ENCODE results near the gene SCYGR2. TPM values are rescaled to one million over a fixed set of nuclear protein-coding genes. Genes with fewer than 3 reads are reported as not detected.
"Not testable (repeated sequence)": the region's sequence is repeated elsewhere in the genome, so short reads cannot be mapped to it uniquely, and the experiment has no call there.

The SCYGR2 gene, protein sequence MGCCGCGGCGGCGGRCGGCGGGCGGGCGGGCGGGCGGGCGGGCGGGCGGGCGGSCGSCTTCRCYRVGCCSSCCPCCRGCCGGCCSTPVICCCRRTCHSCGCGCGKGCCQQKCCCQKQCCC
- polyA plus RNA-seq: not detected

DNA sequence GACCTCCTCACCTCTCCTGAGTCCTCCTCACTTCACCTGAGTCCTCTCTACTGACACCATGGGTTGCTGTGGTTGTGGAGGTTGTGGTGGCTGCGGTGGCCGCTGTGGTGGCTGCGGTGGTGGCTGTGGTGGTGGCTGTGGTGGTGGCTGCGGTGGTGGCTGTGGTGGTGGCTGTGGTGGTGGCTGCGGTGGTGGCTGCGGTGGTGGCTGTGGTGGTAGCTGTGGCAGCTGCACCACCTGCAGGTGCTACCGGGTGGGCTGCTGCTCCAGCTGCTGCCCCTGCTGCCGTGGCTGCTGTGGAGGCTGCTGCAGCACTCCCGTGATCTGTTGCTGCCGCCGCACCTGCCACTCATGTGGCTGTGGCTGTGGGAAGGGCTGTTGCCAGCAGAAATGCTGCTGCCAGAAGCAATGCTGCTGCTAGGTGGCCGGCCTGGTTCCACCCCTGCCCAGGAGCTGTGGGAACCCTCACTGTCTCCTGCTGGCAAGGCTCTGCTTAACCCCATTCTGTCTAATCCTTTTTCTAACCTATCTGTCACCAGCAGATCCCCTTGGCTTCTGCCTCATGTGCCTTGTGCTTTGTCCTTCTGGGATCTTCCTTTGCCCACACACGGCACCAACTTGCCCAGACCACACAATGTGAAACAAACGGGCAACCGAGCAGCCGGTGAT is at the start of gene SCYGR2:
TSS of gene SCYGR2 (plus strand) at position 59 of the 669 bp plus-strand sequence. CDS start at position 59, 0 bp downstream.
- WGBS, 2 donors: 64 to 83% methylated on average over 13 to 16 of the region's 16 CpGs
- H3K36me3 ChIP-seq (ENCODE audit: control insufficient read depth in 2 of 2, insufficient read depth in 2 of 2, low read length in 1 of 2); H3K9me3 ChIP-seq (ENCODE audit: control insufficient read depth in 2 of 2, insufficient read depth in 1 of 2, low read depth in 1 of 2, low read length in 1 of 2); H3K27ac ChIP-seq (ENCODE audit: low read depth in 2 of 2, low read length in 1 of 2); H3K27me3 ChIP-seq (ENCODE audit: control insufficient read depth in 1 of 2, insufficient read depth in 2 of 2, low read length in 2 of 2); H3K4me3 ChIP-seq (ENCODE audit: low read depth in 1 of 2, low read length in 2 of 2); H3K4me1 ChIP-seq (ENCODE audit: control insufficient read depth in 2 of 2, insufficient read depth in 2 of 2, low read length in 1 of 2): not testable (repeated sequence)

DNA sequence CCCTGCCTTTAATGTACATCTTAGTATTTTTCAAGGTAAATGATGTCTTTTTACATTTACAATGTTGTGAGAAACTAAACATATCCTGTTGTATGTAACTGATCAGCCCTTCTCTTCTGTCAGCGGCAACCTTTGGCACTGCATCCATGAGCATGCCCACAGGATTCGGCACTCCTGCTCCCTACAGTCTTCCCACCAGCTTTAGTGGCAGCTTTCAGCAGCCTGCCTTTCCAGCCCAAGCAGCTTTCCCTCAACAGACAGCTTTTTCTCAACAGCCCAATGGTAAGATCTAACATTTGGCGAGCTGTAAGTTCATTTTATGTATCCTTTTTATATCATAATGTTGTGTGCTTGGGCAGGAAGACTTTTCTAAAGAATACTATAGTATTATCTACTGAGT is 46.9 kb upstream of the SCYGR2 start:
- no peak overlapping the region for H3K4me3 ChIP-seq (ENCODE audit: low read depth in 1 of 2, low read length in 2 of 2)
- H3K27ac ChIP-seq (ENCODE audit: low read depth in 2 of 2, low read length in 1 of 2): no peak overlapping the region
- peaks cover 0 to 2% of the 10 kb centered on the region in 2 donors for H3K36me3 ChIP-seq (ENCODE audit: control insufficient read depth in 2 of 2, insufficient read depth in 2 of 2, low read length in 1 of 2)
- 95 to 98% methylated on average over 3 of the region's 3 CpGs for WGBS, 2 donors
- no peaks in the 10 kb centered on the region for H3K9me3 ChIP-seq (ENCODE audit: control insufficient read depth in 2 of 2, insufficient read depth in 1 of 2, low read depth in 1 of 2, low read length in 1 of 2)
- H3K27me3 ChIP-seq (ENCODE audit: control insufficient read depth in 1 of 2, insufficient read depth in 2 of 2, low read length in 2 of 2): no peaks in the 10 kb centered on the region
- no peaks in the 10 kb centered on the region for H3K4me1 ChIP-seq (ENCODE audit: control insufficient read depth in 2 of 2, insufficient read depth in 2 of 2, low read length in 1 of 2)

DNA sequence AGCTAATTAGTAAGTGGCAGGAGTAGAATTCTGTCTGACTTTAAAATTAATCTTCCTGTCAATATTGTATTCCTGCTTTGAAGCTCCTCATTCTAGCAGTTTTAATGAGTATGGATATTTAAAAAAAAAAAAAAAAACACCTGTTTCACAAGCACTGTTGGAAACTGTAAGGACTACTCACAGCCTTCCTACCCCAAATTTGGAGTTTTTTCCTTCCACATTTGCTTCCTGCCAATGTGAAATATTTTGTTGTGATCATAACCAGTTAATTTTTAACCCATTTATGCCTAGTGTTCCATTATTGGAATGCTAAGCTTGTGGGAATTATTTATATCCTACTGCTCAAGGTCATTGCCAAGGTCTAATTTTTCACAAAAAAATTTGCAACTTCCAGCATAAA is 36.1 kb upstream of the SCYGR2 start:
- Histone ChIP-seq H3K4me1 (ENCODE audit: control insufficient read depth in 2 of 2, insufficient read depth in 2 of 2, low read length in 1 of 2) (no peaks in the 10 kb centered on the region), H3K27me3 (ENCODE audit: control insufficient read depth in 1 of 2, insufficient read depth in 2 of 2, low read length in 2 of 2) (no peaks in the 10 kb centered on the region), H3K27ac (ENCODE audit: low read depth in 2 of 2, low read length in 1 of 2) (no peak overlapping the region), H3K36me3 (ENCODE audit: control insufficient read depth in 2 of 2, insufficient read depth in 2 of 2, low read length in 1 of 2) (no peaks in the 10 kb centered on the region), H3K4me3 (ENCODE audit: low read depth in 1 of 2, low read length in 2 of 2) (no peak overlapping the region), H3K9me3 (ENCODE audit: control insufficient read depth in 2 of 2, insufficient read depth in 1 of 2, low read depth in 1 of 2, low read length in 1 of 2) (no peaks in the 10 kb centered on the region)

DNA sequence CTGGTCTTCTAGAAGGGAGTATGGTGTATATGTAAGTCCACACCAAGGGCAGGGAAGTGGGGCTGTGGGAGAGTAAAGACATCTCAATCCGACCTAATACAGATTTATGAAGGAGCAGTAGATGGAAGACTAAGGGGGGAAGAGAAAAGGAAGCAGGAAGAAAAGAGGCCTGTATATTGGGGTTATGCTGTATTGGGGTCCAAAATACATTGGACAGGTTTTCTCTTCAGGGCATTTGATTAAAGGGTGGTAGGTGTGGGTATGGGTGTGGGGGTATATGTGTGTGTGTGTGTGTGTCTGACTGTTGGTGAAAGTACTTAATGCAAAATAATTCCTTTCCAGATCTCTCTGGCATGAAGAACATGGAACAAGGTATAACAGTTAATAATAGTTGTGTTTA is 33.6 kb upstream of the SCYGR2 start:
- H3K27me3 ChIP-seq (ENCODE audit: control insufficient read depth in 1 of 2, insufficient read depth in 2 of 2, low read length in 2 of 2): no peaks in the 10 kb centered on the region
- whole genome bisulfite sequencing, 2 donors: 85 to 98% methylated on average over 1 of the region's 1 CpG
- H3K4me3 ChIP-seq (ENCODE audit: low read depth in 1 of 2, low read length in 2 of 2): no peak overlapping the region
- H3K9me3 ChIP-seq (ENCODE audit: control insufficient read depth in 2 of 2, insufficient read depth in 1 of 2, low read depth in 1 of 2, low read length in 1 of 2): no peaks in the 10 kb centered on the region
- H3K36me3 ChIP-seq (ENCODE audit: control insufficient read depth in 2 of 2, insufficient read depth in 2 of 2, low read length in 1 of 2): no peaks in the 10 kb centered on the region
- H3K4me1 ChIP-seq (ENCODE audit: control insufficient read depth in 2 of 2, insufficient read depth in 2 of 2, low read length in 1 of 2): no peaks in the 10 kb centered on the region
- no peak overlapping the region for H3K27ac ChIP-seq (ENCODE audit: low read depth in 2 of 2, low read length in 1 of 2)

DNA sequence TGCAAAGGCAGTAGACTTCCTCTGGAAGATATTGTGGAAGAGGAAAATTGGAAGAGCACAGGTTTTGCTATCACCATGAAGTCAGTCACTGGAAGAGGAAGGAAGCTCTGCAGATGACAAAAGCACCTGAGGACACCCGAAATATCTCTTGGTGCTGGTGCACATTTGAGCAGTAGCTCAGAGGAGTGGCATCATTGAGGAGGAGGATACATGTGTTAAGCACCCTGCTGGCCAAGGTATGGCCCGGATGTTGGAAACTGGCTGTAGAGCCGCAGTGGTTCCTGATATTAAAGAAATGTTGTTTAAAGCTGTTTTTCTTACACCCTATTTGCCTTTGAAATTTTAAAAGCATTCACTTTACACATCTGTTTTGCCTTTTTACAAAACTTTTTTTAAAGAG is 32.7 kb upstream of the SCYGR2 start:
- H3K4me3 ChIP-seq (ENCODE audit: low read depth in 1 of 2, low read length in 2 of 2): no peak overlapping the region
- WGBS, 2 donors: 69 to 80% methylated on average over 3 of the region's 3 CpGs
- H3K27ac ChIP-seq (ENCODE audit: low read depth in 2 of 2, low read length in 1 of 2): no peak overlapping the region
- no peaks in the 10 kb centered on the region for H3K4me1 ChIP-seq (ENCODE audit: control insufficient read depth in 2 of 2, insufficient read depth in 2 of 2, low read length in 1 of 2)
- H3K27me3 ChIP-seq (ENCODE audit: control insufficient read depth in 1 of 2, insufficient read depth in 2 of 2, low read length in 2 of 2): no peaks in the 10 kb centered on the region
- no peaks in the 10 kb centered on the region for H3K36me3 ChIP-seq (ENCODE audit: control insufficient read depth in 2 of 2, insufficient read depth in 2 of 2, low read length in 1 of 2)
- no peaks in the 10 kb centered on the region for H3K9me3 ChIP-seq (ENCODE audit: control insufficient read depth in 2 of 2, insufficient read depth in 1 of 2, low read depth in 1 of 2, low read length in 1 of 2)

DNA sequence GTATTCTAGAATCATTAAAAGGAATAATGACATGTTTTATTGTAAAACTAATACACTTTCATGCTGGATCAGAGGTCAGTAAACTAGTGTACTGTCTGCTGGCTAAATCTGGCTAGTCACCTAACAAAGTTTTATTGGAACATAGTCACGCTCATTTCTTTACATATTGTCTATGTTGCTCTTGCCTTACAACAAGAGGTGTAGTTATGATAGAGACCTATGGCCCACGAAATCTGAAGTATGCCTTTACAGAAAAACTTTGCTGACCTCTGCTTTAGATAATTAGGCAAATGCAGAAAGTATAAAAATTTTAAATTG is 29.9 kb upstream of the SCYGR2 start:
- Histone ChIP-seq H3K4me3 (ENCODE audit: low read depth in 1 of 2, low read length in 2 of 2) (no peak overlapping the region), H3K36me3 (ENCODE audit: control insufficient read depth in 2 of 2, insufficient read depth in 2 of 2, low read length in 1 of 2) (no peaks in the 10 kb centered on the region), H3K4me1 (ENCODE audit: control insufficient read depth in 2 of 2, insufficient read depth in 2 of 2, low read length in 1 of 2) (no peaks in the 10 kb centered on the region), H3K27me3 (ENCODE audit: control insufficient read depth in 1 of 2, insufficient read depth in 2 of 2, low read length in 2 of 2) (no peaks in the 10 kb centered on the region), H3K9me3 (ENCODE audit: control insufficient read depth in 2 of 2, insufficient read depth in 1 of 2, low read depth in 1 of 2, low read length in 1 of 2) (no peaks in the 10 kb centered on the region), H3K27ac (ENCODE audit: low read depth in 2 of 2, low read length in 1 of 2) (no peak overlapping the region)
- WGBS, 2 donors: 89 to 94% methylated on average over 2 of the region's 2 CpGs

DNA sequence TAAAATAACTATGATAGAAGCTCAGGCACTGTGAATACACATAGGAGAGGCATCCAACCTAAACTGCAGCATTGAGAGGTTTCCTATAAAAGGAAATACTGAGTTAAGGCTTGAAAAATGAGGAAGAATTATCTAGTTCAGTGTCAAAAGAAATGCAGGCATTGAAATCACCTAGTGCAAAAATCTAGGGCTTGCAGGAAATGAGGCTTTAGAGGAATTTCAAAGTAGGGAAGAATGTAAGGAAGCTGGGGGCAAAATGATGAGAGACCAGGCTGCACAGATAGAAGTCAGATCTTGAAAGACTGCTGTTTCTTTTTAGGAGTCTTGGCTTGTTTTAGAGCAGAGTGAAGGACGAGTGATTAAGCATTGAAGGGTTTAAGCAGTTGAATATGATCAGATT is 28.1 kb upstream of the SCYGR2 start:
- no peaks in the 10 kb centered on the region for H3K9me3 ChIP-seq (ENCODE audit: control insufficient read depth in 2 of 2, insufficient read depth in 1 of 2, low read depth in 1 of 2, low read length in 1 of 2)
- no peaks in the 10 kb centered on the region for H3K36me3 ChIP-seq (ENCODE audit: control insufficient read depth in 2 of 2, insufficient read depth in 2 of 2, low read length in 1 of 2)
- no peak overlapping the region for H3K27ac ChIP-seq (ENCODE audit: low read depth in 2 of 2, low read length in 1 of 2)
- no peak overlapping the region for H3K4me3 ChIP-seq (ENCODE audit: low read depth in 1 of 2, low read length in 2 of 2)
- WGBS, 2 donors: 34 to 49% methylated on average over 1 of the region's 1 CpG
- no peaks in the 10 kb centered on the region for H3K4me1 ChIP-seq (ENCODE audit: control insufficient read depth in 2 of 2, insufficient read depth in 2 of 2, low read length in 1 of 2)
- no peaks in the 10 kb centered on the region for H3K27me3 ChIP-seq (ENCODE audit: control insufficient read depth in 1 of 2, insufficient read depth in 2 of 2, low read length in 2 of 2)

DNA sequence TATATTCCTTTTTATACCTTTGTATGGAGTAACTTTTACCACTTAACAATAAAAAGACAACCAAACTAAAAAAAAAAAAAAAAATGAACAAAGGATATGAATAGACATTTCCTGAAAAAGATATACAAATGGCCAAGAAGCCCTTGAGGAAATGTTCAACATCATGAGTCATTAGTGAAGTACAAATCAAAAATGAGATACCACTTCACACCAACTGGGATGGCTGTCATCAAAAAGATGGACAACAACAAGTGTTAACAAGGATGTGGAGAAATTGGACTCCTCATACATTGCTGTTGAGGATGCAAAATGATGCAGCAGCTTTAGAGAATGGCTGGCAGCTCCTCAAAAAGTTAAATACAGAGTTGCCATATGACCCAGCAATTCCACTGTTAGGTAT is 22.6 kb upstream of the SCYGR2 start:
- Histone ChIP-seq H3K27me3 (ENCODE audit: control insufficient read depth in 1 of 2, insufficient read depth in 2 of 2, low read length in 2 of 2) (no peaks in the 10 kb centered on the region), H3K4me3 (ENCODE audit: low read depth in 1 of 2, low read length in 2 of 2) (no peak overlapping the region), H3K9me3 (ENCODE audit: control insufficient read depth in 2 of 2, insufficient read depth in 1 of 2, low read depth in 1 of 2, low read length in 1 of 2) (no peaks in the 10 kb centered on the region), H3K27ac (ENCODE audit: low read depth in 2 of 2, low read length in 1 of 2) (no peak overlapping the region), H3K36me3 (ENCODE audit: control insufficient read depth in 2 of 2, insufficient read depth in 2 of 2, low read length in 1 of 2) (no peaks in the 10 kb centered on the region), H3K4me1 (ENCODE audit: control insufficient read depth in 2 of 2, insufficient read depth in 2 of 2, low read length in 1 of 2) (no peaks in the 10 kb centered on the region)

DNA sequence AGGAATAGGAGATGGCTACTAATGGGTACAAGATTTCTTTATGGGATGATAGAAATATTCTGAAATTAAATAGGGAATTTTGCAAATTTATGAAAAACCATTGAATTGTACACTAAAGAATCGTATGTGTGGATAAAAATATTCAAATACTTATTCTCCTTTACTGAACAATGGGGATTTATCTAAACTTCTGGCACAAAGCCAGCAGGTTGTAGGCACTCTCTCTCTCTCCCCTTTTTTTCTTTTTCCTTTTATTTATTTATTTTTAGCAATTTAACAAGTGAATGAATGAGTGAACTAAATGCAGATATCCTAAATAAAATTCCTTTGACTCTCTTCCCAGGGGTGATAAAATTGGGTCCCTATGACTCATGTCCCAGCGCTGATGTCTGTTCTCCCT is 21.9 kb upstream of the SCYGR2 start:
- Histone ChIP-seq H3K27me3 (ENCODE audit: control insufficient read depth in 1 of 2, insufficient read depth in 2 of 2, low read length in 2 of 2) (no peaks in the 10 kb centered on the region), H3K27ac (ENCODE audit: low read depth in 2 of 2, low read length in 1 of 2) (no peak overlapping the region), H3K4me1 (ENCODE audit: control insufficient read depth in 2 of 2, insufficient read depth in 2 of 2, low read length in 1 of 2) (no peaks in the 10 kb centered on the region), H3K9me3 (ENCODE audit: control insufficient read depth in 2 of 2, insufficient read depth in 1 of 2, low read depth in 1 of 2, low read length in 1 of 2) (no peaks in the 10 kb centered on the region), H3K4me3 (ENCODE audit: low read depth in 1 of 2, low read length in 2 of 2) (no peak overlapping the region), H3K36me3 (ENCODE audit: control insufficient read depth in 2 of 2, insufficient read depth in 2 of 2, low read length in 1 of 2) (no peaks in the 10 kb centered on the region)
- WGBS, 2 donors: 63 to 66% methylated on average over 2 of the region's 2 CpGs

DNA sequence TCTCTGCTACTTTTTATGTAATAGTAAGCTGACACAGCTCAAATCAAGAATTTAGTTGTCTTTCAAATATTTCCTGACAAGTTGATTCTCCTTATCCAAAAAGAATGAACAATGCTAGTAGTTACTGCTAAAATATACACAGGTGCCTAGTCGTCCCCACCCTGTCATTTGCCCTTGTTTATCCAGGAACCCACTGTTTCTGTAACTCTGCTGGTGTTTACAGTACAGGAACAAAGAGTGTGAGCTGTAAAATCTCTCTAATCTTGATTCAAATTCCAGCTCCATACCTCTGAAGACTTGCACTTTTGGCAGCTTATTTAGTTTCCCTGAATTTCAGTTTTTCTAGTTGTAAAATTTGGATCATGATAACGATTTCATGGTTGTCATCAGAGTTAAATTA is 21.1 kb upstream of the SCYGR2 start:
- peaks cover under 1 to 3% of the 10 kb centered on the region in 2 donors for H3K9me3 ChIP-seq (ENCODE audit: control insufficient read depth in 2 of 2, insufficient read depth in 1 of 2, low read depth in 1 of 2, low read length in 1 of 2)
- H3K4me1 ChIP-seq (ENCODE audit: control insufficient read depth in 2 of 2, insufficient read depth in 2 of 2, low read length in 1 of 2): no peaks in the 10 kb centered on the region
- H3K27me3 ChIP-seq (ENCODE audit: control insufficient read depth in 1 of 2, insufficient read depth in 2 of 2, low read length in 2 of 2): no peaks in the 10 kb centered on the region
- no peak overlapping the region for H3K4me3 ChIP-seq (ENCODE audit: low read depth in 1 of 2, low read length in 2 of 2)
- 38 to 43% methylated on average over 2 of the region's 2 CpGs for WGBS, 2 donors
- no peaks in the 10 kb centered on the region for H3K36me3 ChIP-seq (ENCODE audit: control insufficient read depth in 2 of 2, insufficient read depth in 2 of 2, low read length in 1 of 2)
- H3K27ac ChIP-seq (ENCODE audit: low read depth in 2 of 2, low read length in 1 of 2): no peak overlapping the region

Data from esophagus (tissue), 2 donors.